ENCODE measurements around the gene GAB2.

Gene GAB2

GRCh38 chr11:78450866-78451265, 33.2 kb upstream of the GAB2 start:
- no peak overlapping the region for H3K9ac ChIP-seq (ENCODE audit: low read depth in 1 of 2, low read length in 2 of 2)
- H3K9me3 ChIP-seq (ENCODE audit: control insufficient read depth in 1 of 2, low read length in 2 of 2) = no peaks in the 10 kb centered on the region
- peaks cover 0 to 10% of the 10 kb centered on the region in 2 donors for H3K4me1 ChIP-seq (ENCODE audit: control insufficient read depth in 1 of 2, insufficient read depth in 2 of 2, low read length in 2 of 2)
- no peak overlapping the region for H3K4me3 ChIP-seq (ENCODE audit: low read depth in 1 of 2, low read length in 2 of 2)
- H3K36me3 ChIP-seq (ENCODE audit: control insufficient read depth in 1 of 2, insufficient read depth in 2 of 2, low read length in 2 of 2) = no peaks in the 10 kb centered on the region
- H3K27ac ChIP-seq (ENCODE audit: low read depth, low read length) = no peak overlapping the region
- no peaks in the 10 kb centered on the region for H3K27me3 ChIP-seq (ENCODE audit: control insufficient read depth in 1 of 2, insufficient read depth in 2 of 2, low read length in 2 of 2)

GRCh38 chr11:78449866-78450265, 32.2 kb upstream of the GAB2 start:
- no peaks in the 10 kb centered on the region for H3K9me3 ChIP-seq (ENCODE audit: control insufficient read depth in 1 of 2, low read length in 2 of 2)
- H3K4me1 ChIP-seq (ENCODE audit: control insufficient read depth in 1 of 2, insufficient read depth in 2 of 2, low read length in 2 of 2) = peaks cover 0 to 10% of the 10 kb centered on the region in 2 donors
- H3K36me3 ChIP-seq (ENCODE audit: control insufficient read depth in 1 of 2, insufficient read depth in 2 of 2, low read length in 2 of 2) = no peaks in the 10 kb centered on the region
- H3K27me3 ChIP-seq (ENCODE audit: control insufficient read depth in 1 of 2, insufficient read depth in 2 of 2, low read length in 2 of 2) = no peaks in the 10 kb centered on the region
- no peak overlapping the region for H3K27ac ChIP-seq (ENCODE audit: low read depth, low read length)
- no peak overlapping the region for H3K9ac ChIP-seq (ENCODE audit: low read depth in 1 of 2, low read length in 2 of 2)
- no peak overlapping the region for H3K4me3 ChIP-seq (ENCODE audit: low read depth in 1 of 2, low read length in 2 of 2)

GRCh38 chr11:78446210-78446609, 28.6 kb upstream of the GAB2 start:
- no peaks in the 10 kb centered on the region for H3K27me3 ChIP-seq (ENCODE audit: control insufficient read depth in 1 of 2, insufficient read depth in 2 of 2, low read length in 2 of 2)
- no peak overlapping the region for H3K9ac ChIP-seq (ENCODE audit: low read depth in 1 of 2, low read length in 2 of 2)
- H3K36me3 ChIP-seq (ENCODE audit: control insufficient read depth in 1 of 2, insufficient read depth in 2 of 2, low read length in 2 of 2) = no peaks in the 10 kb centered on the region
- peaks cover 0 to 13% of the 10 kb centered on the region in 2 donors for H3K4me1 ChIP-seq (ENCODE audit: control insufficient read depth in 1 of 2, insufficient read depth in 2 of 2, low read length in 2 of 2)
- no peaks in the 10 kb centered on the region for H3K9me3 ChIP-seq (ENCODE audit: control insufficient read depth in 1 of 2, low read length in 2 of 2)
- no peak overlapping the region for H3K27ac ChIP-seq (ENCODE audit: low read depth, low read length)
- no peak overlapping the region for H3K4me3 ChIP-seq (ENCODE audit: low read depth in 1 of 2, low read length in 2 of 2)

GRCh38 chr11:78444726-78445125, 27.1 kb upstream of the GAB2 start:
- Histone ChIP-seq H3K27ac (ENCODE audit: low read depth, low read length) (no peak overlapping the region), H3K4me1 (ENCODE audit: control insufficient read depth in 1 of 2, insufficient read depth in 2 of 2, low read length in 2 of 2) (peaks cover 0 to 9% of the 10 kb centered on the region in 2 donors), H3K36me3 (ENCODE audit: control insufficient read depth in 1 of 2, insufficient read depth in 2 of 2, low read length in 2 of 2) (no peaks in the 10 kb centered on the region), H3K9ac (ENCODE audit: low read depth in 1 of 2, low read length in 2 of 2) (no peak overlapping the region), H3K27me3 (ENCODE audit: control insufficient read depth in 1 of 2, insufficient read depth in 2 of 2, low read length in 2 of 2) (no peaks in the 10 kb centered on the region), H3K4me3 (ENCODE audit: low read depth in 1 of 2, low read length in 2 of 2) (no peak overlapping the region), H3K9me3 (ENCODE audit: control insufficient read depth in 1 of 2, low read length in 2 of 2) (no peaks in the 10 kb centered on the region)

GRCh38 chr11:78441956-78442355, 24.3 kb upstream of the GAB2 start:
- no peaks in the 10 kb centered on the region for H3K36me3 ChIP-seq (ENCODE audit: control insufficient read depth in 1 of 2, insufficient read depth in 2 of 2, low read length in 2 of 2)
- no peak overlapping the region for H3K9ac ChIP-seq (ENCODE audit: low read depth in 1 of 2, low read length in 2 of 2)
- H3K27ac ChIP-seq (ENCODE audit: low read depth, low read length) = no peak overlapping the region

GRCh38 chr11:78438298-78438975, 20.8 kb upstream of the GAB2 start:
- Histone ChIP-seq H3K36me3 (ENCODE audit: control insufficient read depth in 1 of 2, insufficient read depth in 2 of 2, low read length in 2 of 2) (no peaks in the 10 kb centered on the region), H3K9me3 (ENCODE audit: control insufficient read depth in 1 of 2, low read length in 2 of 2) (no peaks in the 10 kb centered on the region), H3K4me1 (ENCODE audit: control insufficient read depth in 1 of 2, insufficient read depth in 2 of 2, low read length in 2 of 2) (peaks cover 0 to 9% of the 10 kb centered on the region in 2 donors), H3K27me3 (ENCODE audit: control insufficient read depth in 1 of 2, insufficient read depth in 2 of 2, low read length in 2 of 2) (no peaks in the 10 kb centered on the region), H3K9ac (ENCODE audit: low read depth in 1 of 2, low read length in 2 of 2) (no peak overlapping the region), H3K27ac (ENCODE audit: low read depth, low read length) (no peak overlapping the region), H3K4me3 (ENCODE audit: low read depth in 1 of 2, low read length in 2 of 2) (no peak overlapping the region)

More at GRCh38 chr11:78441956-78442355, 24.3 kb upstream of the GAB2 start:
- no peak overlapping the region for H3K4me3 ChIP-seq (ENCODE audit: low read depth in 1 of 2, low read length in 2 of 2)
- H3K4me1 ChIP-seq (ENCODE audit: control insufficient read depth in 1 of 2, insufficient read depth in 2 of 2, low read length in 2 of 2) = peaks cover 0 to 9% of the 10 kb centered on the region in 2 donors
- H3K27me3 ChIP-seq (ENCODE audit: control insufficient read depth in 1 of 2, insufficient read depth in 2 of 2, low read length in 2 of 2) = no peaks in the 10 kb centered on the region
- H3K9me3 ChIP-seq (ENCODE audit: control insufficient read depth in 1 of 2, low read length in 2 of 2) = no peaks in the 10 kb centered on the region

GRCh38 chr11:78432956-78433355, 15.3 kb upstream of the GAB2 start:
- Histone ChIP-seq H3K27ac (ENCODE audit: low read depth, low read length) (no peak overlapping the region), H3K27me3 (ENCODE audit: control insufficient read depth in 1 of 2, insufficient read depth in 2 of 2, low read length in 2 of 2) (no peaks in the 10 kb centered on the region), H3K9me3 (ENCODE audit: control insufficient read depth in 1 of 2, low read length in 2 of 2) (no peaks in the 10 kb centered on the region), H3K9ac (ENCODE audit: low read depth in 1 of 2, low read length in 2 of 2) (no peak overlapping the region), H3K4me3 (ENCODE audit: low read depth in 1 of 2, low read length in 2 of 2) (no peak overlapping the region), H3K36me3 (ENCODE audit: control insufficient read depth in 1 of 2, insufficient read depth in 2 of 2, low read length in 2 of 2) (no peaks in the 10 kb centered on the region), H3K4me1 (ENCODE audit: control insufficient read depth in 1 of 2, insufficient read depth in 2 of 2, low read length in 2 of 2) (peaks cover 16 to 20% of the 10 kb centered on the region in 2 donors)

GRCh38 chr11:78432058-78432515, 14.5 kb upstream of the GAB2 start:
- Histone ChIP-seq H3K36me3 (ENCODE audit: control insufficient read depth in 1 of 2, insufficient read depth in 2 of 2, low read length in 2 of 2) (no peaks in the 10 kb centered on the region), H3K27ac (ENCODE audit: low read depth, low read length) (no peak overlapping the region), H3K4me3 (ENCODE audit: low read depth in 1 of 2, low read length in 2 of 2) (no peak overlapping the region)

GRCh38 chr11:78429660-78430059, 12.0 kb upstream of the GAB2 start:
- Histone ChIP-seq H3K27ac (ENCODE audit: low read depth, low read length) (no peak overlapping the region), H3K27me3 (ENCODE audit: control insufficient read depth in 1 of 2, insufficient read depth in 2 of 2, low read length in 2 of 2) (no peaks in the 10 kb centered on the region), H3K9ac (ENCODE audit: low read depth in 1 of 2, low read length in 2 of 2) (no peak overlapping the region)

More at GRCh38 chr11:78432058-78432515, 14.5 kb upstream of the GAB2 start:
- Histone ChIP-seq H3K27me3 (ENCODE audit: control insufficient read depth in 1 of 2, insufficient read depth in 2 of 2, low read length in 2 of 2) (no peaks in the 10 kb centered on the region), H3K9ac (ENCODE audit: low read depth in 1 of 2, low read length in 2 of 2) (no peak overlapping the region), H3K4me1 (ENCODE audit: control insufficient read depth in 1 of 2, insufficient read depth in 2 of 2, low read length in 2 of 2) (peaks cover 19 to 25% of the 10 kb centered on the region in 2 donors), H3K9me3 (ENCODE audit: control insufficient read depth in 1 of 2, low read length in 2 of 2) (no peaks in the 10 kb centered on the region)

GRCh38 chr11:78429209-78429608, 11.6 kb upstream of the GAB2 start:
- no peak overlapping the region for H3K4me3 ChIP-seq (ENCODE audit: low read depth in 1 of 2, low read length in 2 of 2)
- H3K9ac ChIP-seq (ENCODE audit: low read depth in 1 of 2, low read length in 2 of 2) = no peak overlapping the region
- no peaks in the 10 kb centered on the region for H3K36me3 ChIP-seq (ENCODE audit: control insufficient read depth in 1 of 2, insufficient read depth in 2 of 2, low read length in 2 of 2)
- H3K9me3 ChIP-seq (ENCODE audit: control insufficient read depth in 1 of 2, low read length in 2 of 2) = no peaks in the 10 kb centered on the region
- no peak overlapping the region for H3K27ac ChIP-seq (ENCODE audit: low read depth, low read length)
- no peaks in the 10 kb centered on the region for H3K27me3 ChIP-seq (ENCODE audit: control insufficient read depth in 1 of 2, insufficient read depth in 2 of 2, low read length in 2 of 2)
- peaks cover 19 to 25% of the 10 kb centered on the region in 2 donors for H3K4me1 ChIP-seq (ENCODE audit: control insufficient read depth in 1 of 2, insufficient read depth in 2 of 2, low read length in 2 of 2)

More at GRCh38 chr11:78429660-78430059, 12.0 kb upstream of the GAB2 start:
- Histone ChIP-seq H3K9me3 (ENCODE audit: control insufficient read depth in 1 of 2, low read length in 2 of 2) (no peaks in the 10 kb centered on the region), H3K4me3 (ENCODE audit: low read depth in 1 of 2, low read length in 2 of 2) (no peak overlapping the region), H3K4me1 (ENCODE audit: control insufficient read depth in 1 of 2, insufficient read depth in 2 of 2, low read length in 2 of 2) (peaks cover 19 to 25% of the 10 kb centered on the region in 2 donors), H3K36me3 (ENCODE audit: control insufficient read depth in 1 of 2, insufficient read depth in 2 of 2, low read length in 2 of 2) (no peaks in the 10 kb centered on the region)
